Fibroblast of upper back skin (primary cell): ENCODE results near the gene IGSF9B.

Source experiments
- DNase-seq: peaks from one replicate; pipeline ENCODE4 v3.0.0-alpha.2; 2013

The IGSF9B gene

DNA sequence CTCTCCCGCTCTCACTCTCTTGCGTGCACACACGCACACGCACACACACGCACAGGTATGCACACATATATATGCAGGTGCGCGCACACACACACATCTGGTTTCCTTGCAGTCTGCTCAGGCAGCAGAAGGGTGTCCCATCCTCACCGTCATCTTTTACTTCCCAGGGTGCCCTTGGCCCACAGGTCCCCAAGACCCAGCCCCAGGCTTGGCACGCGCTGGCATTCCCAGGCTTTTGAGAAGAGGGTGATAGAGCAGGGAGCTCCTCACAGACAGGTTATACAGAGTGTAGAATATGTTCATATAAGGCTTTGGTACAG lies 59.5 kb downstream of the IGSF9B start:
- no peak for DNase-seq

GRCh38 chr11:133896642-133897330 lies 60.0 kb downstream of the IGSF9B start:
- no peak for DNase-seq

DNA sequence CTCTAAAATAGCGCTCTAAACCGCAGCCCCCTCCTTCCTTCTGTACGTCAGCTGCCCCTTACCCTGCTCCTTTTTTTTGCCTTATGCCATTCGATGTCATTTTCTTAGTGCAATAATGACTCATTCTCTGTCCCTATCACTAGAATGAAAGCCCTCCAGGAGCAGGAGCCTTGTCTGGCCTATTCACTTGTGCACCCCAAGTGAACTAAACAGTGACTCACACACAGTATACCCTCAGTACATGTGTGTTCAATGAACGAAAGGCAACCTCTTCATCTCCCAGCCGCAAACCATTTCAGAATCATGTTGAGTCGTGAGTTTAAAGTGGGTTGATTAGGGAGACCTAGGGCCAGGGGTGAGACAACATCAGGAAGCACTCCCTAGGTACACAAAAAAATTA lies 60.7 kb downstream of the IGSF9B start:
- no peak for DNase-seq

DNA sequence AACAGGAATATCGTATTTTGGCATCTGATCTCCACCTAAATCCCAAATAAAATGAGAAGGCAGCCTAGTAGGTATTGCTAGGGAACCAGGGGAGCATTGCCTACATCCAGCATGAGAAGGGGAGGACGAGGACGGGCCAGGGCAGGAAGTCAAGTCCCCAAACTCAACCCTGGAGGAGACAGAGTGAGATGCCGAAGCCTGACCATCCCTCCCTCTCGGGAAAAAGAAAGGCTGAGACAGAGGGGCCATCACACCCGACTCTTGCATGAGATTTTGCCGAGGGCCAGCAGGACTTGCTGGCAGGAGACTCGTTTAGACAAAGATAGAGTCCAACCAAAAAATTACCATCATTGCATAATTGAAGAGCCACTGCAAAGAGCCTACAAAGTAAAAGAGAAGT lies 61.2 kb downstream of the IGSF9B start:
- no peak for DNase-seq

- DNase-seq, result no peak
Observed at GRCh38 chr11:133895061-133895479, 61.7 kb downstream of the IGSF9B start.

- no peak for DNase-seq
Observed at GRCh38 chr11:133893381-133893780, 63.4 kb downstream of the IGSF9B start.

- DNase-seq, result no peak
Observed at GRCh38 chr11:133892584-133893380, 64.0 kb downstream of the IGSF9B start.

DNA sequence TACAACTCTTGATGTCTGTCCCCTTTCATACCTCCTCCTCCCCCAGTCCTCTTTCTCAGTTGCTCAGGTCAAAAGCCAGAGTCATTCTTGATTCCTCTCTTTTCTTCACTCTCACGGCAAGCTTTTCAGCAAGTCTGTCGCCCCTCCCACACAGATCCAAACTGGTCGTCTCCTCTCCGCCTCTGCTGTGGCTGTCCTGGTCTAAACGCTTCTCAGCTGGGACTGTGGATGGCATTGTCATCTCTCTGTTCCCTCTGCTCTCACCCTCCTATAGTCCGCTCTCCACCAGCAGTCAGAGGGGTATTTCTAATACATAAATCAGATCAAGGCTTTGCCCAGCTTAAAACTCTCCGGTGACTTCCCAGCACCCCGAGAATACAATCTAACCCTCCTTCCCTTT lies 64.6 kb downstream of the IGSF9B start:
- DNase-seq, result no peak

DNA sequence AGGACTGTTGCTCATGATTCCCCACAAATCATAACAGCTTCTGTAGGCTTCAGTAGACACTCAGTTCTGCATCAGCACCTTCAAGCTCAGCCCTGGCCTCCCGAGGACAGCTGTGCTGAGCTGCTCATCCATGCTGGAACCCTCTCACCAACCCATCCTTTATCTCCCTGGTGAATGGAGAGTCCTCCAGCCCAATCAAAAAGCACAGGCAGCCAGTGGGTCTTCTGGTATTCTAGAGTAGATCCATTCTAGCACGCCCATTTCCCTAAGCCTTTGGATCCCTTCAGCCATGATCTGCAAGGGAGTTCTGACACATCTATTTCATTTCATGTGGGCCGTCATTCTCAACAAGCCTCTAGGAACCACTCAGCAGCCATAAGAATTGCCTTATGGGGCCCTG lies 66.9 kb downstream of the IGSF9B start:
- DNase-seq, result no peak

DNA sequence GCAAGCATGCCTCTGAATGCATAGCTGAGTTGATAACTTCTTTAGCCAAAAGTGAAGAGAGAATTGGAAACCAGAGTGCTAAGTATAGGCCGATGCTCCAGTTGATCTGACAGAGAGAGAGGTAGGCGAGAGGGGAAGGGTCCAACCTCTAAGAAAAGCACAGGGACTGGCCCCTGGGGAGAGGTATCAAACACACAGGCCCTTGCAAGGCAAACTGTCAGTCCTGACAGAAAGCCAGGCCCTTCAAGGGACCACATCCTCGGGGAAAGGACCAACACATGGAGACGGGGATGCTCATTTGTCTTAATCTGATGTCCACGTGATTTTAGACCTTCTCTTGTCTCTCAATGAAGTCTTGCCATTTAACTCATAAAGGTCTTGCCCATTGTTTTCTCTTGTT lies 67.6 kb downstream of the IGSF9B start:
- DNase-seq, result no peak

DNA sequence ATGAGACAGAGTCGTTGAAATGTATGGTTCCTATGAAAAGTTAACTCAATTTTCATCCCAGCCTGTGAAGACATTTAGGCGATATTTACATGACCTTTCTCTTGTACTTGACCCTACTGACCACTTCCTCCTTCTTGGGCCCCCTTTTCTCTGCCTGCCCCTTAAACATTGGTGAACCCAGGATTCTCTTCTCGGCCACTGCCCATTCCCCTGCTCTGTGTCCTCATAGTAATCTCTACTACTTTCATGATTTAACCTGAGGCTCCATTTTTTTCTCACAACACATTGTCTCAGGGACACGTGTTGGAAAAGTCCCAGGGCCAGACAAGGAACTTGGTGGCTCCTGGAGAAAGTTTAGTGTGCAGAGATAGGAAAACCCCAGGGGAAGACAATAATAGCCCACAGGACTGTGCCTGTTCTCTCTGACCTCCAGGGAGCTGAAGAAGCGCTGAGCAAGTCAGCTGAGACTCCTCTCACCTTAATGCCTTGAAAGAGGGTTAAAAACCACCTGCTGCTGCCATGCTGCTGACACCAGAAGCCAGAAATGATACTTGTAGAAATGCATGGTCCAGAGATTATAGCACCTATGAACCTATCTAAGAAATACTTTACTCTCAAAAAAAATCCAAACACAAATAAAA lies 69.0 kb downstream of the IGSF9B start:
- DNase-seq, result no peak

- DNase-seq, result no peak
Observed at GRCh38 chr11:133886029-133886428, 70.7 kb downstream of the IGSF9B start.

DNA sequence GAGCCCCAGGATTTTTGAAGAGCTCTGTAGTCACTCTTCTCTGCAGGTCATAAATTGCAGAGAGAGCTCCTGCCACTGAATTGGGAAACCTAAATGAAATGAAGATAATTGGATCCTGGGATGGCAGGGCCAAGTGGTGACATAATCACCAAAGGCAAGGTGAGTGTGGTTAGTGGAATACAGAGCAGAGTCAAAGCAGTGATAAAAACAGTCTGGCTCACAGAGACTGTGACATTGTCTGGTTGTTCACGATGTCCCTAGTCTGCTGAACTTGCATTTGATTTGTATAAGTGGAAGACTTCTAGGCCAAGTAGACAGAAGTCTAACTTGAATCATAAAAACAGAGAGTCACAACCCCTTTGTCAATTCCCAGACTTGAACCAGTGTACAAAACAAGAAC lies 84.6 kb downstream of the IGSF9B start:
- DNase-seq, result no peak

DNA sequence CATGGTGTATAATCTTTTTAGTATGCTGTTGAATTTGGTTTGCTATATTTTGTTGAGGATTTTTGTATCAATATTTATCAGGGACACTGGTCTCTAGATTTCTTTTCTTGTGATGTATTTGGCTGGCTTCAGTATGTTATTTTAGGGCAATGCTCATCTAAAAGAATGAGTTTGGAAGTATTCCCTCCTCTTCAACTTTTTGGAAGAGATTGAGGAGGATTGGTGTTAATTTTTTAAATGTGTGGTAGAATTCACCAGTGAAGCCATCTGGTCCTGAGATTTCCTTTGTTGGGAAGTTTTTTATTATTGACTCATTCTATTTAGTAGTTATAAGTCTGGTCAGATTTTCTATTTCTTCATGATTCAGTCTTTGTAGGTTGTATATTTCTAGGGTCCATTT lies 89.3 kb downstream of the IGSF9B start:
- DNase-seq, result no peak

GRCh38 chr11:133865466-133865865 lies 91.3 kb downstream of the IGSF9B start:
- no peak for DNase-seq

GRCh38 chr11:133864756-133865155 lies 92.0 kb downstream of the IGSF9B start:
- DNase-seq, result no peak

GRCh38 chr11:133860151-133860550 lies 96.6 kb downstream of the IGSF9B start:
- no peak for DNase-seq
